GM12878 (cell line): ENCODE measurements around the gene CD207. TPM values are rescaled to one million over a fixed set of nuclear protein-coding genes. Genes with fewer than 3 reads are reported as not detected.
A peak's percentile ranks its signal among the peaks of the same experiment; 100 is the strongest.

Experiments
- ATAC-seq: fragments of 200-7000 bp; cut with Tn5 transposase; 3 replicates; pipeline ENCODE4 v1.9.1; 2020; ENCODE audit warnings: mild to moderate bottlenecking, moderate library complexity
- BruUV-seq: library from RNA; stranded (reverse); fragments of 400-500 nt; replicated peaks from 2 replicates; lab custom pipeline; 2021; lab: Mats Ljungman, UMichigan
- CTCF ChIA-PET: fragments of 300-600 bp; sonication (Branson Sonifier 250); formaldehyde crosslinking; extraction: SDS; loops from one replicate; lab custom pipeline; 2021; ENCODE audit warnings: inconsistent platforms; lab: Yijun Ruan, JAX
- POLR2A ChIA-PET: fragments of 350-600 bp; formaldehyde crosslinking; extraction: SDS; loops from one replicate; lab custom pipeline; 2021; ENCODE audit warnings: inconsistent platforms; lab: Charles Lee
- RAD21 ChIA-PET: fragments of 300-600 bp; sonication (Branson Sonifier 250); formaldehyde crosslinking; loops from one replicate; lab custom pipeline; 2023; ENCODE audit warnings: antibody characterized with exemption; ENCODE audit not compliant: unreplicated experiment; lab: Charles Lee
- SMC1A ChIA-PET: fragments of 300-600 bp; sonication (Branson Sonifier 250); formaldehyde crosslinking; loops from one replicate; lab custom pipeline; 2023; ENCODE audit not compliant: unreplicated experiment, uncharacterized antibody; lab: Charles Lee
- DNase-seq: peaks from one replicate; pipeline ENCODE4 v3.0.0-alpha.2; 2011; ENCODE audit warnings: low read depth, low spot score
- FAIRE-seq: peaks from 3 replicates; lab custom pipeline; 2011; peaks lifted over from hg19 to GRCh38; lab: Jason Lieb, UNC
- H2AFZ ChIP-seq: 2 replicates; pipeline ENCODE4 v1.6.0; 2011; ENCODE audit warnings: low read depth, low read length, control low read depth; ENCODE audit not compliant: control insufficient read depth
- H3K27ac ChIP-seq: 2 replicates; pipeline ENCODE4 v1.5.1; 2011; ENCODE audit warnings: control low read depth; ENCODE audit not compliant: control insufficient read depth, insufficient read depth
- H3K27me3 ChIP-seq, 2 experiments: replicated peaks in 1 of 2; 2 replicates each; pipeline versions ENCODE4 v1.6.0 to v1.6.1; 2011; ENCODE audit warnings: low read length in 1 of 2; ENCODE audit not compliant: control insufficient read depth in 2 of 2, insufficient read depth in 2 of 2
- H3K36me3 ChIP-seq, 2 experiments: 2 replicates each; pipeline ENCODE4 v1.5.1; 2011; ENCODE audit warnings: low read length in 1 of 2; ENCODE audit not compliant: control insufficient read depth in 2 of 2, insufficient read depth in 2 of 2
- H3K4me1 ChIP-seq: 2 replicates; pipeline ENCODE4 v1.6.1; 2011; ENCODE audit warnings: mild to moderate bottlenecking, low read length, moderate library complexity, mixed read lengths; ENCODE audit not compliant: control insufficient read depth, insufficient read depth
- H3K4me2 ChIP-seq: 2 replicates; pipeline ENCODE4 v1.6.0; 2011; ENCODE audit warnings: control low read depth; ENCODE audit not compliant: control insufficient read depth, insufficient read depth
- H3K4me3 ChIP-seq: fragments of 200-600 bp; sonication (generic); 2 replicates; pipeline ENCODE4 v1.5.1; 2016
- H3K79me2 ChIP-seq: 2 replicates; pipeline ENCODE4 v1.6.0; 2011; ENCODE audit warnings: low read length; ENCODE audit not compliant: control insufficient read depth, insufficient read depth
- H3K9ac ChIP-seq: 2 replicates; pipeline ENCODE4 v1.8.0; 2011; ENCODE audit warnings: low read length, control low read depth, mixed read lengths; ENCODE audit not compliant: control insufficient read depth, insufficient read depth
- H3K9me3 ChIP-seq: replicated peaks from 3 replicates; pipeline ENCODE4 v1.5.1; 2011; ENCODE audit warnings: mild to moderate bottlenecking, low read length; ENCODE audit not compliant: control insufficient read depth, insufficient read depth
- H4K20me1 ChIP-seq: 2 replicates; pipeline ENCODE4 v1.6.0; 2011; ENCODE audit not compliant: control insufficient read depth, insufficient read depth
- HCFC1 ChIP-seq: fragments of 150-350 bp; IDR thresholded peaks from 2 replicates; pipeline ENCODE4 v1.6.1; 2014; ENCODE audit warnings: low read length
- NFIC ChIP-seq: IDR thresholded peaks from 2 replicates; pipeline ENCODE4 v1.6.1; 2012; ENCODE audit warnings: low read depth, mild to moderate bottlenecking, inconsistent platforms, low read length, moderate library complexity
- PAX5 ChIP-seq: IDR thresholded peaks from 2 replicates; pipeline ENCODE4 v1.6.1; 2011; ENCODE audit warnings: low read depth, low read length, borderline replicate concordance
- PML ChIP-seq: IDR thresholded peaks from 2 replicates; pipeline ENCODE4 v1.6.1; 2012; ENCODE audit warnings: low read length, inconsistent platforms
- SIN3A ChIP-seq: IDR thresholded peaks from 2 replicates; pipeline ENCODE4 v1.6.1; 2012; ENCODE audit warnings: low read depth, low read length, improper control_type of control experiment
- SPI1 ChIP-seq: IDR thresholded peaks from 2 replicates; pipeline ENCODE4 v1.6.1; 2011; ENCODE audit warnings: low read depth, mild to moderate bottlenecking, low read length, moderate library complexity, borderline replicate concordance; ENCODE audit not compliant: insufficient read depth
- WGBS: methylation state at CpG from one replicate; pipeline ENCODE4 v1.1.6; 2016; ENCODE audit warnings: low lambda C conversion rate; ENCODE audit not compliant: insufficient replicate concordance, insufficient coverage; ENCODE audit errors: missing lambda C conversion rate; 5-methylcytosine and 5-hydroxymethylcytosine counted together
- in situ Hi-C: fragments of 300-500 bp; cut with MboI; formaldehyde crosslinking; loops from 9 replicates; pipeline ENCODE4 v1.14.3; 2018; ENCODE audit warnings: mixed read lengths
- intact Hi-C: fragments of 100-400 bp; cut with micrococcal nuclease; formaldehyde crosslinking; loops from one replicate; pipeline ENCODE4 v1.14.2; 2022; ENCODE audit not compliant: unreplicated experiment
- polyA plus RNA-seq, 11 experiments: library from polyadenylated mRNA; depleted of rRNA in 4 of 11; unstranded in 6 of 11; stranded (reverse) in 5 of 11; fragments of >200 nt; fragmentation: Nextera tagmentation in 4 of 11; fragmentation: Illumina TruSeq in 1 of 11; extraction: Ambion mirVana in 4 of 11; extraction: Trizol in 1 of 11; gene quantifications; 1 replicate in 1 of 11; 2 replicates in 10 of 11; pipeline versions ENCODE4 v1.2.1 to v1.2.3, GENCODE V29; 2011 to 2016; ENCODE audit warnings: inconsistent platforms in 2 of 11, missing spikeins in 2 of 11, low read depth in 1 of 11
- total RNA-seq, 4 experiments: library from RNA; depleted of rRNA in 3 of 4; stranded (reverse); fragments of >200 nt in 3 of 4; fragmentation: Illumina TruSeq in 1 of 4; extraction: Trizol in 1 of 4; gene quantifications; 2 replicates each; pipeline versions ENCODE4 v1.2.1 to v1.2.3, GENCODE V29; 2013 to 2021

Gene CD207
- total and polyA plus RNA-seq, 10 of the 15 experiments (the other 5 are each of a cell fraction or from before 2014, with no cell fraction given), result not detected

GRCh38 chr2:70827388-70827787, 8.2 kb downstream of the CD207 start:
- intact Hi-C loops, result no loop called here
- H3K4me3 ChIP-seq, result no peak overlapping the region
- SMC1A ChIA-PET, result no interaction called here
- no peak overlapping the region for H3K4me2 ChIP-seq
- no peak for FAIRE-seq
- RAD21 ChIA-PET, result no interaction called here
- H3K27ac ChIP-seq, result no peak overlapping the region
- in situ Hi-C loops, result no loop called here
- H3K9ac ChIP-seq, result no peak overlapping the region
- peaks cover 3 to 5% of the 10 kb centered on the region in 2 experiments for H3K27me3 ChIP-seq
- H3K36me3 ChIP-seq, result no peaks in the 10 kb centered on the region
- H3K9me3 ChIP-seq, result no peaks in the 10 kb centered on the region
- no peaks in the 10 kb centered on the region for H3K4me1 ChIP-seq
- H4K20me1 ChIP-seq, result no peaks in the 10 kb centered on the region
- CTCF ChIA-PET, result no interaction called here
- no peak overlapping the region for H2AFZ ChIP-seq
- no peaks in the 10 kb centered on the region for H3K79me2 ChIP-seq
- TF ChIP-seq HCFC1 (no peak), SPI1 (peak; percentile 40; the same call in 1 of the 2 replicates), PML (no peak)
- 64% methylated on average over 5 of the region's 5 CpGs for WGBS
- no peak for DNase-seq
- ATAC-seq, result no peak
- POLR2A ChIA-PET, result no interaction called here
- BruUV-seq, result no TSS peak

- ChIA-PET POLR2A (no interaction called here), CTCF (no interaction called here), RAD21 (no interaction called here), SMC1A (no interaction called here)
- no TSS peak for BruUV-seq
- Histone ChIP-seq H3K9ac (no peak overlapping the region), H2AFZ (no peak overlapping the region), H3K36me3 (no peaks in the 10 kb centered on the region), H3K4me3 (no peak overlapping the region), H3K4me1 (no peaks in the 10 kb centered on the region), H3K27ac (no peak overlapping the region), H3K79me2 (no peaks in the 10 kb centered on the region), H4K20me1 (no peaks in the 10 kb centered on the region), H3K27me3 (peaks cover 3 to 5% of the 10 kb centered on the region in 2 experiments), H3K4me2 (no peak overlapping the region), H3K9me3 (no peaks in the 10 kb centered on the region)
- DNase-seq (no peak), FAIRE-seq (no peak), ATAC-seq (no peak)
- TF ChIP-seq NFIC (no peak), PAX5 (no peak), SIN3A (no peak)
- intact Hi-C loops (no loop called here), in situ Hi-C loops (no loop called here)
- WGBS, result 46% methylated on average over 4 of the region's 4 CpGs
Observed at GRCh38 chr2:70826696-70827350, 8.8 kb downstream of the CD207 start.
